GM21390 (cell line): ENCODE results near the gene LLGL2.
"Not testable (repeated sequence)": the region's sequence is repeated elsewhere in the genome, so short reads cannot be mapped to it uniquely, and the experiment has no call there.

Experiments used
- ATAC-seq: cut with Tn5 transposase; IDR thresholded peaks from one replicate; pipeline ENCODE4 v1.9.1; 2021; ENCODE audit not compliant: unreplicated experiment

Gene LLGL2

GRCh38 chr17:75589012-75589918 is 63.8 kb downstream of the LLGL2 start:
- ATAC-seq: peak; percentile 71

- ATAC-seq: no peak
Observed at GRCh38 chr17:75589919-75590303, 64.4 kb downstream of the LLGL2 start.

GRCh38 chr17:75590314-75590761 is 64.8 kb downstream of the LLGL2 start:
- no peak for ATAC-seq

DNA sequence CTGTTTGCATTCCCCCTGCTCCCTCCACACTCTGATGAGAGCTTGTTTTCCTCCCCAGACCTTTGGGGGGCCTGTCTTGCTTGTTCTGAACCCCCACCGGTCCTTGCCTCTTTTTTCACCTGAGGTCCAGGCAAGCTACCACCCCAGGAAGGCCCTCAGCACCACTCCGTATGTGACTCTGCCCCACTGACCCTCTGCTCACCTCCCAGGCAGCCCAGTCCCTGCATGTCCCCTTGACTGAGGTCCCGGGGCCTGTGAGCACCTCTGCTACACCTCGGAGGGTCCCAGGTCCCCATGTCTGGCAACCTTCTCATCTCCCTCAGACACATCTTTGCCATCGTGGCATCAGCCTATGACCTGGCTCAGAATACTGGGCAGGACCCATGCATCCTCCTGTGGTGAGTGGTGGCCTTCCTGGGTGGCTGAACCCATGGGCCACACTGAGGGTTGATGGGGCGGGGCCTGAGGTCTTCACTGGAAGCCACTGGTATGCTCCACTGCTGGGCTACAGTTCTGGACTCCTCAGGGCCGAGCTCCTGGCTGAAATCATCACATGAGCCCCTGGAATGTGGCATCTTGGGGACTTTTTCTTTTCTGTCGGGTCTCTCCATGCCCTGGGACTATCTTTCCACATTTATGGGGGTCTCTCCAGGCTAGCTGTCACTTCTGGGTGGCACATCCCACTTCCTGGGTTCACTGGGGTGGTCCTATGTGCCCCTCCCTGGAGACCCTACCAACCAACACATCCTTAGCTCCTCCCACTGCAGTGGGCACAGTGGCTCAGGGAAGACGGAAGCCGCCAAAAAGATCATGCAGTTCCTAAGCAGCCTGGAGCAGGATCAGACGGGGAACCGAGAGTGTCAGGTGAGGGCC is 65.6 kb downstream of the LLGL2 start:
- ATAC-seq: no peak

DNA sequence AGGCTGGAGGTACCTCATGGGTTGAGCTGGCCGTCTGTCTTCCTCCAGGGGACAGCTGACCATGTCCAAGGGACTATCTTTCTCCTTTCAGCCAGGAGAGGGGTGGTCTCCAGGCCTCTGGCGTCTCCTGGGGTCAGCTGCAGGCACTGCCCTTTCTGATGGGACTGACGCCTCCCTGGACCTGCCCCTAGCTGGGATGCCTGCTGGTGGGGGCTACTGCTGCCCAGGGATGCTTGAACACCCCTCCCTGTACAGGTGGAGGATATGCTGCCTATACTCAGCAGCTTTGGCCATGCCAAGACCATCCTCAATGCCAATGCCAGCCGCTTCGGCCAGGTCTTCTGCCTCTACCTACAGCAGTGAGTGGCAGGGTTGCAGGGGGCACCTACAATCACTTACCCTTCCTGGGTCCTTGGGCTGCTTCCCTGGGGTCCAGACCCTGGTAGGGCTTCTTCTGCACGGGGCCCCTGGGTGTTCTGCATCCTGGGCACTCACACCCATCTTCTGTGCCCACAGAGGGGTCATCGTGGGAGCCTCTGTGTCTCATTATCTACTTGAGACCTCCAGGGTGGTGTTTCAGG is 66.3 kb downstream of the LLGL2 start:
- ATAC-seq: no peak

GRCh38 chr17:75592348-75593020 is 67.0 kb downstream of the LLGL2 start:
- no peak for ATAC-seq

DNA sequence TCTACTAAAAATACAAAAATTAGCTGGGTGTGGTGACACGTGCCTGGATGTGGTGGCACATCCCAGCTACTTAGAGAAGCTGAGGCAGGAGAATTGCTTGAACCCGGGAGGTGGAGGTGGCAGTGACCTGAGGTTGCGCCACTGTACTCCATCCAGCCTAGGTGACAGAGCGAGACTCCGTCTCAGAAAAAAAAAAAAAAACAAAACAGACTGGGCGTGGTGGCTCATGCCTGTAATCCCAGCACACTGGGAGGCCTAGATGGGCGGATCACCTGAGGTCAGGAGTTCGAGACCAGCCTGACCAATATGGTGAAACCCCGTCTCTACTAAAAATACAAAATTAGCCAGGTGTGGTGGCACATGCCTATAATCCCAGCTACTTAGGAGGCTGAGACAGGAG is 67.9 kb downstream of the LLGL2 start:
- not testable (repeated sequence) for ATAC-seq

DNA sequence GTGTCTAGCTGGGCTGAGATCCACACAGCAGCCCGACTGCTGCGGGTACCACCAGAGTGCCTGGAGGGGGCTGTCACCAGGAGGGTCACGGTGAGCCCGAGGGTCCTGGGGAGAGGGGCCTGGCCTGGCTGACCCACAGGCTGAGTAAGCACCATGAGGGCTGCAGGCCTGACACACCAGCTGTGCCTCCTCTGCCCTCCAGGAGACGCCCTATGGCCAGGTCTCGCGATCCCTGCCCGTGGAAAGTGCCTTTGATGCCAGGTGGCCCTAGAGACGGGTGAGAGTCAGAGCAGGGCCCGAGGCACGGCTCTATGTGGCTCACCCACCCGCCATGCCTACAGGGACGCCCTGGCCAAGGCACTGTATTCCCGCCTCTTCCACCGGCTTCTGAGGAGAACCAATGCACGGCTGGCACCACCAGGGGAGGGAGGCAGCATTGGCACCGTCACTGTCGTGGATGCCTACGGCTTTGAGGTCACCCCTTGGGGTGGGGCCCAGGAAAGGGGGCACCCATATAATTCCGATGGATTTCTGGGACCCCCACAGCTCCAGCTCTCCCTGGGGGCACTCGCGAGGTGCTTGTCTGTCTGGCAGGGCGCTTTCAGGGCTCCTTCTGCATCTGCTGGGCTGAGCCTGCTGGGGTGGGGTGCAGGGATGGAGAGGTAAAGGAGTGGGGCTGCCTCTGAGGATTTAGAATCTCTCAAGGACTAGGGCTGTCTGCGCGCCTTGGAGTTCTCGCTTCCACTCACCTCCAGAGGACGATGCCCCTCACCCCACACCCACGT is 69.2 kb downstream of the LLGL2 start:
- no peak for ATAC-seq

GRCh38 chr17:75595284-75595919 is 69.9 kb downstream of the LLGL2 start:
- ATAC-seq: no peak

DNA sequence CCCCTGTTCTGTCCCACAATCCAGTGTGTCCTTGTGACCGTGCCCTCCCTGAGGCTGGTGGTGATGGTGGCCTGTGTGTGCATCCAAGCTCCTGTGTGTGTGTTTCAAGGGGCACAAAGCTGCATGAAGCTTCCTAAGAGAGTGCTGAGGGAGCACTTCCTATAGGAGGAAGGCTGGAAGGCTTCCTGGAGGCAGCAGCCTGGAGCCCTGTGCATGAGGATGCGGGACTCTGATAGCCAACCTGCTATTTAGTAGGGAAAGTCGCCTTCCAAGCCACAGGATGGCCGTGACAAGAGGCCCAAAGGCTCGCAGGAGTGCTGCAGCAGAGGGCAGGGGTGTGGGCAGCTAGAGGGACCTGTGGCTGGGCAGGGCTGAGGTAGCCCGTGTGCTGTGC is 70.4 kb downstream of the LLGL2 start:
- ATAC-seq: no peak

DNA sequence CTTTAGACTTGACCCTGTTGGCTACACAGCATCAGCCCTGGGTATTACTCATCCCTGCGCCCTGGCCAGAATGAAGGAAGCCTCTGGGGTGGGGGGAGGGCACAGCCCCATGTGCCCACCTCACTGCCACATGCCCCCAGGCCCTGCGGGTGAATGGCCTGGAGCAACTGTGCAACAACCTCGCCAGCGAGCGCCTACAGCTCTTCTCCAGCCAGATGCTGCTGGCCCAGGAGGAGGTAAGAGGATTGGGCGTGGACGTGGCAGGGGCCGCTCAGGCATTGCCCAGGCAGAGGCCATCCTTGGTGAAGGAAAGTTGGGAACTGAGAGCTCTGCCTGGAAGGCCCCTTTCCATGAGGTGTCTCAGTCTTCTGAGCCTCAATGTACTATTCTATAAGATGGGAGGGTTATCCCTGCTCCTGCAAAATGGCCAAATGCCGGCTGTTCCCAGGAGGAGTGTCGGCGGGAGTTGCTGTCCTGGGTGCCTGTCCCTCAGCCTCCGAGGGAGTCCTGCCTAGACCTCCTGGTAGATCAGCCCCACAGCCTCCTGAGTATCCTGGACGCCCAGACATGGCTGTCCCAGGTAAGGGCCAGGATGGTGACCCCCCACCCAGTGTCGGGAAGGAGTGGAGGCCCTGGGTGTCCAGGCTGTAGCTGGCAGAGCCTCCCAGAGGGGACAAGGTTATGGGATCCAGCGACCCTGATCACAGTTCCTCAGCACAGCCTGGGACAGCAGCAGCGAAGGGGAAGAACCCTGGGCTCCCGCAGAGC is 71.0 kb downstream of the LLGL2 start:
- ATAC-seq: no peak

GRCh38 chr17:75601057-75601987 is 75.8 kb downstream of the LLGL2 start:
- no peak for ATAC-seq

- no peak for ATAC-seq
Observed at GRCh38 chr17:75602644-75603043, 77.1 kb downstream of the LLGL2 start.

DNA sequence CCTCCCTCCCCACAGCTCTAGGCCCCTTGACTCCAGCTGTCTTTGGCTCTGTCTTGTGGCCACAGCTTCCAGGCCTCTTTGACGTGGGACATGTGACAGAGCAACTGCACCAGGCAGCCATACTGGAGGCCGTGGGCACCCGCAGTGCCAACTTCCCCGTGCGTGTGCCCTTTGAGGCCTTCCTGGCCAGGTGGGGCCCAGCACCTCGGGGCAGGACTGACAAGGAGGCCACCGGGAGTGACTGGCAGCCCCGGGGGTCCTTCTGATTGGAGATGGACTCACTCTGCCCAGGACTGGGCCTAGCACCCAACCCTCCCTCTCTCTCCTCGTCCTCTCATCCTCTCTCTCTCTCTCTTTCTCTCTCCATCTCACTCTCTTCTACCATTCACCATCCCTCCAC is 77.6 kb downstream of the LLGL2 start:
- no peak for ATAC-seq

DNA sequence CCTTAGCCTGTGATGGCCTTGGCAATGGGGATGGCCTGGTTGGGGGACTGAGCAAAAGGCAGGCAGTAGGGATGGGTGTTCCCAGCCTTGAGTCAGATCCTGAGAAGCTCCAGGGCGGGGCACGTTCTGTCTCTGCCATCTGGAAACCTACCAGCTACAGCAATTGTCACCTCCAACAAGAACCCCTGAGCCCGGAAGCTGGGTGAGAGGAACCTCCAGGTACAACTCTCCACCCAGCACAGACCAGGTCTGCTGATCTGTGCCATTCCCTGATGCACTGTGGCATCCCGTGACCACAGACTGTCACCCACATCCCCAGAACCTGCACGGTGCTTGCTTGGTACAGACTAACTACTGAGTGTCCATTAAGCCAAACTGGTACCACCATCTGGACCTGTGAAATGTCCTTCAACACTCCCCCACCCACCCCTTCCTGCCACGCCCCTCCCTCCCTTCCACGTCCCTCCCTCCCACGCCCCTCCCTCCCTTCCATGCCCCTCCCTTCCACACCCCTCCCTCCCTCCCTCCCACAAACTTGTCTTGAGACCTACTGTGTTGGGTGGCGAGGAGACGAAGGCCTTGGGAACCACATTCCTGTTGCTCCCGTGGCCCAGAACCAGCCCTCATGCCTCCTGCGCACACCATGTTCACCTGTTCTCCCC is 78.7 kb downstream of the LLGL2 start:
- ATAC-seq: no peak

DNA sequence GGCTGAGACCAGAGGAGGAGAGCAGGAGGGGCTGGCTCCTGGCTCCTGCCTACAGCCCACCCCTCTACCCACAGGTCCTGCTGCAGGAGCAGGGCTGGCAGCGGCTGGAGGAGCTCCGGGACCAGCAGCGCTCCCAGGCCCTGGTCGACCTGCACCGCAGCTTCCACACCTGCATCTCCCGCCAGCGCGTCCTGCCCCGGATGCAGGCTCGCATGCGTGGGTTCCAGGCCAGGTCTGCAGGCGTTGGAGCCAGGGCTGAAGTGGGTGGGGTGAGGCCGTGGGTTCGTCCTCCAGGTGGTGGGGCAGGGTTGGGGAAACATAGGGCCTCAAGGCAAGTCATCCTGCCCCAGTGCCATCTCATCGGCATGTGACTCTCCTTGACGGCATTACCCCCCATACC is 80.3 kb downstream of the LLGL2 start:
- ATAC-seq: no peak

DNA sequence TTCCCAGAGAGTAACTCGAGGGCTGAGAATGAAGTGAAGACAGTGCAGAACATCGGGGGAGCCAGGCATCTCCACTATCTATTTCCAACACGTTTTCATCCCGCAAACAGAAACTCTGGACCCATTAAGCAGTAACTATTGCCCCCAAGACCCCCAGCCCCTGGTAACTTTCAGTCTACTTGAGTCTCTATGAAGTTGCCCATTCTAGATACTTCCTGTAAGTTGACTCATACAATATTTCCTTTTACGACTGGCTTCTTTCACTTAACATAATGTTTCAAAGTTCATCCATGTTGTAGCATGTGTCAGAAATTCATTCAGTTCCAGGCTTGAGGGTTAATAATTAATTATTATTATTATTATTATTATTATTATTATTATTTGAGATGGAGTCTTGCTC is 81.6 kb downstream of the LLGL2 start:
- ATAC-seq: no peak
